Urothelium cell line (cell line): ENCODE results near the gene TMEM231.
A peak's percentile ranks its signal among the peaks of the same experiment; 100 is the strongest.
"Not testable (repeated sequence)": the region's sequence is repeated elsewhere in the genome, so short reads cannot be mapped to it uniquely, and the experiment has no call there.

Source experiments
- DNase-seq: peaks from one replicate; pipeline ENCODE4 v3.0.0; 2011; ENCODE audit warnings: low spot score, mixed read lengths
- FAIRE-seq: peaks from 2 replicates; lab custom pipeline; 2011; peaks lifted over from hg19 to GRCh38; lab: Jason Lieb, UNC

TMEM231 gene

GRCh38 chr16:75567911-75568310, 11.9 kb upstream of the TMEM231 start:
- no peak for FAIRE-seq
- no peak for DNase-seq

DNA sequence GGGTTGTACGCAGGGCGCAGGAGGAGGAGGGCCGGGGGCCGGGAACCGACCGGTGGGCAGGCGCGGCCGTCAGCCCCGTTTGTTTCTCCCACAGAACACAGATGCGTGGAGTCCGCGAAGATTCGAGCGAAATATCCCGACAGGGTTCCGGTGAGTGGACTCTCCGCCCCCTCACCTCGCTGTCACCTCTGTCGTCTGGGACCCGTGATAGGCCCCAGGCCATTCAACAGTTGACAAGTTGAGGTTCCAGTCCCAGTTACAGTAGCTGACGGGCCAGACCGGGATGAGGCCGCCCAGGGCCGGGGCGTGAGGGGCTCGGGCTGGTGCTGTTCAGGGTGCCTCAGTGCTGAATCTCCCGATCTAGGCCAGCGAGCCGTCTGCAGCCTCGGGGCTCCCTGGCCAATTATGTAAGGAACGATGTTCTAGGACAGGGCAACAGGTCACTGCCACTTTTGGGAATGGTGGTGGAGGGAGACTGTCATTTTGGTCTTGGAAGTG, 10.8 kb upstream of the TMEM231 start:
- DNase-seq: peak; percentile 7
- FAIRE-seq: no peak

DNA sequence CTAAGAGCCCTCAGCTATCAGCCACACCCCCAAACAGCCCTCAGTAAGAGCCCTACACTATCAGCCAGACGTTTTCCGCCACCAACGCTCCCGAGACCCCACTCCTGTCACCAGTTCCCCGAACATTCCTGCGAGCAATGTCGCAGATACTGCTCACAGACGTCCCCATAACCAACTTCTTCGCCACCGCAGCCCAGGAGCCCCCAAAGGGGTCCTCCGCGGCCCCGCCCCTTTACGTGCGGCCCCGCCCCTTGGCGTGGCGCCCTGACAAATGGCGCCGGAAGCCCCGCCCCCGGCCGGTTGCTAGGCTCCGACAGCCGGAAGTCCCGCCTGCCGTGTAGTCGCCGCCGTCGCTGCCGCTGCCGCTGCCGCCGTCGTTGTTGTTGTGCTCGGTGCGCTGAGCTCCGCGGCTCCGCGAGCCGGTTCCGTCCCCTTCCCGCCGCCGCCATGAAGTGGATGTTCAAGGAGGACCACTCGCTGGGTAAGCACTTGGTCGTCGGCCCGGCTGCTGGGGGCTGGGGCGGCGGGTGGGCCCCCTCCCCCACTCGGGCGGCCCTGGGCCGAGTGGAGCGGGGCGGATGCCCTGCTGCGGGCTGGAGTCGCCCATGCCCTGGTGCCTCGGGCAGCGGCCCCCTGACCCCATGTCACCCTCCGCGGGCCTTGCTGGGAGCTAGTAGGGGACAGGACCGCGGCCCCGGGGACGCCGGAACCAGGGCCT, 10.1 kb upstream of the TMEM231 start, which contains the start of gene GABARAPL2:
Gene GABARAPL2 (plus strand): TSS at position 340 of the 718 bp plus-strand sequence. CDS start 108 bp downstream, at position 448.
- peak; percentile 90 for DNase-seq
- FAIRE-seq: no peak

GRCh38 chr16:75565640-75566039, 9.6 kb upstream of the TMEM231 start:
- DNase-seq (no peak), FAIRE-seq (no peak)

DNA sequence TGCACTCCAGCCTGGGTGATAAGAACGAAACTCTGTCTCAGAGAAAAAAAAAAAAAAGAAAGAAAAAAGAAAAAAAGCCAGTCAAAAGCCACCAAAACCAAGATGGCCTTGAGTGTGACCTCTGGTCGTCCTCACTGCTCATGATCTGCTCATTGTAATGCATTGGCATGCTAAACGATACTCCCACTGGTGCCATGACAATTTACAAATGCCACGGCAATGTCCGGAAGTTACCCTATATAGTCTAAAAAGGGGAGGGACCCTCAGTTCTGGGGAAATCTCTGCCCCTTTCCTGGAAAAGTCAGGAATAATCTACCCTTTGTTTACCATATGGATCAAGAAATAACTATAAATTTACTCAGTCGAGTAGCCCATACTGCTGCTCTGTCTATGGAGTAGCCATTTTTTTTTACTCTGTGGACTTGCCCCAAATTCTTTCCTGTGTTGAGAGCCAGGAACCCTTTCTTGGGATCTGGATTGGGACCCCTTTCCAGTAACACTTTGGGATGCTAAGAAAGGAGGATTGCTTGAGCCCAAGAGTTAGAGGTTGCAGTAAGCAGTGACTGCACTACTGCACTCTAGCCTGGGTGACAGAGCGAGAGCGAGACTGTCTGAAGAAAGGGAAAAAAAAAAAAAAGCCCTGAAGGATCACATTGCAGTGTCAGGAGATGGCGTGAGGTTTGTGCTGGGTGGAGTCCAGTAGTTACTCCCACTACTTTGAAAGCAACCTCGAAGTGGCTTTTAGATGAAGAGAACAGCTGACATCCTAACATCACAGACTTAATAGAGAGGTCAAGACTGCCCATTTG, 3.7 kb upstream of the TMEM231 start:
- DNase-seq (peak; percentile 21), FAIRE-seq (no peak)

DNA sequence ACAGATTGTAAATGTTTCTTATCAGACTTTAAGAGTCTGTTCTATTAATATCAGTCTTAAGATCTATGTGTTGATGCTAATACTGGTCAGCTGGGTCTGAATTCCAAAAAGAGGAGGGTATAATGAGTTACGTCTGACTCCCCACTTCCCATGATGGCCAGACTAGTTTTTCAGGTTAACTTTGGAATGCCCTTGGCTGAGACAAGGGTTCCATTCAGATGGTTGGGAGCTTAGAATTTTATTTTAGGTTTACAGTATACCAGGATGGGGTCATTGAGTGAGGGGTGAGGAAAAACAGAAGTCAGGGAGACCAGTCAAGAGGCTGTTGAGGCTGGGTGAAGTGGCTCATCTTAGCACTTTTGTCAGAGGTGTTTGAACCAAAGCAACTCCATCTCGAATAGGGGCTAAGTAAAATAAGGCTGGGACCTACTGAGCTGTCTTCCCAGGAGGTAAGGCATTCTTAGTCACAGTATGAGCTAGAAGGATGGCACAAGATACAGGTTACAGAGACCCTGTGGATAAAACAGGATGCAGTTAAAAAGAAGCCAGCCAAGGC, 2.9 kb upstream of the TMEM231 start:
- no peak for DNase-seq

GRCh38 chr16:75556431-75556950, 439 bp upstream of the TMEM231 start:
- DNase-seq: no peak
- FAIRE-seq: no peak

More for the DNA sequence above, 2.9 kb upstream of the TMEM231 start:
- FAIRE-seq: no peak

- DNase-seq (peak; percentile 92), FAIRE-seq (no peak)
Measured at GRCh38 chr16:75555213-75555706, 792 bp downstream of the TMEM231 start.

DNA sequence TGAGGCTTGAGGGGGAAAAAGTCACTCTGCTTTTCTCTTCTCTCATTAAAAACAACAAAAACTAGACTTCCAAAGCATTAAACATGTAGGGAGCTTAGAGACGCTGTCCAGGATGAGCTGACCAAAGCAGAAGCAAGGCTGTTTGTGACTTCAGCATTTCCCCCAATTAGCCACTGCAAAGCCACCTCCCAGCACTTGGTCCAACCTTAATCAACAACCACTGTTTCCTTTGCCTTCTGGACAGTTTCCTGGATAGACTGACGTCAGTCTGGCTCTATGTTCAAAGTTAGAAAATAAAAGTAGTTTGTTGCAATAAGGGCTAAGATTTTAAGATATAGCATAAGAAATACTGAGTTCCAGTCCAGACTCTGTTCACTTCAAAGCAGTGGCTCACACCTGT, 3.1 kb downstream of the TMEM231 start:
- DNase-seq (no peak), FAIRE-seq (no peak)

- DNase-seq (peak; percentile 23), FAIRE-seq (no peak)
Measured at GRCh38 chr16:75550211-75550662, 5.8 kb downstream of the TMEM231 start.

DNA sequence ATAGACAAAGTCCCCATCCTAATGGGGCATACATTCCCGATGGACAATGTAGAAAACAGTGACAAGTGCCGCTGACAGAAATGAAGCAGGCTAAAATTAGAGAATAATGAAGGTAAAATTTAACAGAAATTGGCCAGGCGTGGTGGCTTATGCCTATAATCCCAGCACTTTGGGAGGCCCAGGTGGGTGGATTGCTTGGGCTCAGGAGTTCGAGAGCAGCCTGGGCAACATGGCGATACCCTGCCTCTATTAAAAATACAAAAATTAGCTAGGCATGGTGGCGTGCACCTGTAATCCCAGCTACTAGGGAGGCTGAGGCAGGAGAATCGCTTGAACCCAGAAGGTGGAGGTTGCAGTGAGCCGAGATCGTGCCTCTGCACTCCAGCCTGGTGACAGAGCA, 7.6 kb downstream of the TMEM231 start:
- FAIRE-seq, DNase-seq: not testable (repeated sequence)

DNA sequence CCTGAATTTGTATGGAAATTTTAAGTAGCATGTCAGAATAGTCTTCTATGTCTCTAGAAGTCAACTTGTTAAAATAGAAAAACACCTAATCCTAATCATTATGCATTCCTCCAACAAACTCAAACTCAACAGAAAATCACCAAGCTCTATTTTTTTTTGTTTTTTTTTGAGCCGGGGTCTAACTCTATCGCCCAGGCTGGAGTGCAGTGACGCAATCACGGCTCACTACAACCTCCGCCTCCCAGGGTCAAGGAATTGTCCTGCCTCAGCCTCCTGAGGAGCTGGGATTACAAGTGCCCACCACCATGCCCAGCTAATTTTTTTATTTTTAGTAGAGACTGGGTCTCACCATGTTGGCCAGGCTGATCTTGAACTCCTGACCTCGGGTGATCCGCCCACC, 9.8 kb downstream of the TMEM231 start:
- FAIRE-seq (no peak), DNase-seq (no peak)

- DNase-seq, FAIRE-seq: not testable (repeated sequence)
Measured at GRCh38 chr16:75545879-75546278, 10.2 kb downstream of the TMEM231 start.

- not testable (repeated sequence) for DNase-seq, FAIRE-seq
Measured at GRCh38 chr16:75542462-75542861, 13.6 kb downstream of the TMEM231 start.

DNA sequence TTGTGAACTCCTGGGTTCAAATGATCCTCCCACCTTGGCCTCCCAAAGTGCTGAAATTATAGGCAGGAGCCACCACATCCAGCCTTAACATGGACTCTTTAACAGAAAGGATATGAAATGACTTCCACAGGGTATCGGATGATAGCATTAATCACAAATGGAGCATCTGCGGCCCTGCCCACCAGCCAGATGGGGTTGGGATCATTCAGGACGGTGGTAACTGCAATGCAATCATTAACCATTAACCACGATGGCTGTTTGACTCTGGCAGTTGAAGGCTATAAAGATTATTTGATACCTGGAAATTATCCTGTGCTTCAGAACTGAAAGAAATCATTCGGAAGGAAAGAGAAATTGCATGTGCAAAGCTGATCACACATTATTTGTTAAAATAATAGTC, 14.8 kb downstream of the TMEM231 start:
- DNase-seq (no peak), FAIRE-seq (no peak)

DNA sequence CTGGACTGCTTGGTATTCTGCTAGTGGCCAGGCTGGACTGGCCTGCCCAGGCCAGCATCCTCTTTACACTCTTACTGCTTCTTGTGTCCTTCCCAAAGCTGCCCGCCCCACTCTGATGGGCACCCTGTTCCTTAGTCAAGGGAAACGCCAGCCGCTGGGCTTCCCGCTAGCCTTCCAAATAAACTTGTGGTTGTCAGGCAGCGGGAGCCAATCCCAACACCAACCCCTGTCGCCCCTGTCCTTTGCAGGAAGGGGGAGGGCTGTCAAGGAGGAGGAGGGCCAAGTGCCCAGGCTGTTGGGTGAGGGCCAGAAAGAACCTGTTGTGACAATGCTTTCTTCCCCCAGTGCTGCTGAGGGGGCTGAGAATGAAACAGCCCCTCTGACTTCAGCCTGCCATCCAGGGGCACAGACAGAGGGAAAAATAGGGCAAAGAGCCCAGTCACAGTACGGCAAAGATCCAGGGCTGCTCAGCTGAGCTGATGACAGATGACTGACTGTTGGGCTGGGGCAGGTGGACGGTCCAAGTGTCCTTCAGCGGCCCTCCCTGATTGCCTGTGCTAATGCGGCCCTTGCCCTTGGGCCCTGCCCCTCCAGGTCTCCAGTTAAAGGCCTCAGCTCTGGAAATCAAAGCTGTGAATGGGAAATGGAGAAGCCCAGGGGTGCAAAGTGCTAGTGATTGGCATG, 17.0 kb downstream of the TMEM231 start:
- not testable (repeated sequence) for DNase-seq, FAIRE-seq

- DNase-seq (no peak), FAIRE-seq (no peak)
Measured at GRCh38 chr16:75537776-75538175, 18.3 kb downstream of the TMEM231 start.

DNA sequence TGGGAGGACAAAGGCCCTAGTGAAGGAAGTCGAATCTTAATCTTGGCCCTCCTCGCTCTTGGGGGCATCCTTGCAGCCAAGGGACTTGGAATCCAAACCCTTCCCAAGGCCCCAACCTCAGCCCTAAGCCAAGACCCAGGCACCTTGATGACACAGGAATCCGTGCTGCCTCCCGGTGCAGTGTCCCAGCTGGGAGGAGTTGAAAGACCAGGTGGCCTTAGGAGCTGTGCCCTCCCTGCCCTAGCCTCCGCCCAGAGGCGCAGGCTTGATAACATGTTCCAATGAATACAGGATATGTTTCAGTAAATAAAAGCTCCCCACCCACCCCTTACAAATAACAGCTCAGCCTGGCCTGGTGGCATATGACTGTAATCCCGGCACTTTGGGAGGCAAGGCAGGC, 20.2 kb downstream of the TMEM231 start, which contains the start of gene CHST5:
Gene CHST5 (minus strand): TSS at position 208 of the 400 bp plus-strand sequence. CDS start 5,724 bp downstream, outside the sequence.
- DNase-seq (no peak), FAIRE-seq (no peak)

DNA sequence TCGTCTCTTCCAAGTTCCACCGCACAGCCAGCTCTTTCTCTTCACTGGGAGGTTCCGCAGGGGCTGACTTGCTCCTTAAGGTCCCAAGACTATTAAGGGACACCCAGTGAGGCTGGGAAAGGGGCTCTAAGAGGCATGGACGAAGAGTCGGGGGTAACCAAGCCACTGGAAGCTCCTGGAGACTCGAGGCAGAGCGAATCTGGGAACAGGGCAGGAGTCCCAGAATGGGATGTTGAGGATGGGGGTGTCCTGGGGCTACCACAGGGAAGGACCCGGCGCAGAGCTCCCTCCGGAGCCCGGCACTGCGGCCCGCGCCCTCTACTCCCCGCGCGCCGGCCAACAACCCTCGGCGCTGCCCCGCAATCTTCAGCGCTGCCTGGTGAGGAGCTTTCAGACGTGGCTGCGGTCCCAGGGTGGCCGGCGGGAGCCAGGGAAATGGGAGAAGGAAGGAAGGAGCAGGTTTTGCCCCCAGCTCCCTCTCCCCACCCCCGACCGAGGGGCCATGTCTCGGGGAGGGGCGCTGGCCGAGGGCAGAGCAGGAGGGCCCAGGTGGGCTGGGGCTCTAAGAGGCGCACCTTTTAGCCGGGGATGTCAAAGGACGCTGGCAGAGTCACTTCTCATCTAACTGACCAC, 20.7 kb downstream of the TMEM231 start:
- FAIRE-seq (no peak), DNase-seq (no peak)
